ENCODE results near the gene LHFPL2. TPM values are rescaled to one million over a fixed set of nuclear protein-coding genes. Genes with fewer than 3 reads are reported as not detected.

LHFPL2 gene
- total and polyA plus RNA-seq, 9 of the 15 experiments (the other 6 are each of a cell fraction or from before 2014, with no cell fraction given) = 1.0 to 6.6 (median 4.6) TPM

GRCh38 chr5:78497573-78498533 is 150.7 kb downstream of the LHFPL2 start:
- Histone ChIP-seq H3K4me3 (no peak overlapping the region), H3K27me3 (ENCODE audit: control insufficient read depth in 2 of 2, insufficient read depth in 2 of 2, low read length in 2 of 2) (no peaks in the 10 kb centered on the region), H3K4me1 (replicated peaks in 1 of 2; ENCODE audit: control insufficient read depth in 2 of 2, insufficient read depth in 2 of 2, low read length in 2 of 2) (peaks cover 3 to 9% of the 10 kb centered on the region in 2 experiments; a peak in 3 of 5 replicates), H3K79me2 (ENCODE audit: control insufficient read depth, insufficient read depth, low read length) (0 out of 3 replicates have a peak, but pooled peaks cover 2% of the 10 kb centered on the region), H3K4me2 (ENCODE audit: insufficient read depth, low read length) (no peak overlapping the region), H2AFZ (ENCODE audit: low read depth, low read length) (no peak overlapping the region), H3K36me3 (ENCODE audit: control insufficient read depth, insufficient read depth, low read length) (no peaks in the 10 kb centered on the region), H3K27ac (ENCODE audit: extremely low read depth, low read depth, low read length) (no peak overlapping the region), H3K9me3 (replicated peaks; ENCODE audit: control insufficient read depth, insufficient read depth, low read depth, low read length) (no peaks in the 10 kb centered on the region), H3K9me1 (ENCODE audit: control insufficient read depth, insufficient read depth, low read length) (no peaks in the 10 kb centered on the region), H4K20me1 (replicated peaks; ENCODE audit: control insufficient read depth, insufficient read depth, low read length) (no peaks in the 10 kb centered on the region), H3K9ac (ENCODE audit: insufficient read depth in 1 of 2, low read depth in 2 of 2, low read length in 2 of 2) (no peak overlapping the region)
- WGBS (ENCODE audit: insufficient coverage, low coverage, missing lambda C conversion rate) = 82% methylated on average over 13 of the region's 13 CpGs
- FAIRE-seq (no peak), DNase-seq (ENCODE audit: extremely low read depth in 1 of 4, low spot score in 3 of 4) (no peak), ATAC-seq (no peak)
- ChIA-PET CTCF (ENCODE audit: low intra/inter-chr PET ratio) (no interaction called here), POLR2A (interaction anchor here (1.0 kb wide), 1 partner anchor 469 kb away, joined by 3 read pairs; no protein-coding TSS in a partner anchor)
- in situ Hi-C loops (cut with MboI) = no loop called here
- intact Hi-C loops (cut with micrococcal nuclease) = no loop called here
- BruUV-seq (replicated peaks) = no TSS peak
- TF ChIP-seq FOXK1 (CRISPR knock-in tag; IDR thresholded peaks at IDR 0.05; ENCODE audit: borderline replicate concordance) (no peak), BACH1 (tag; IDR thresholded peaks at IDR 0.05) (no peak), JUNB (CRISPR knock-in tag; conservative IDR thresholded peaks at IDR 0.05) (no peak), AFF4 (CRISPR knock-in tag; IDR thresholded peaks at IDR 0.05) (no peak), ZBTB17 (CRISPR knock-in tag; IDR thresholded peaks at IDR 0.05) (no peak), LEF1 (IDR thresholded peaks at IDR 0.05) (no peak), DLX4 (CRISPR knock-in tag; IDR thresholded peaks at IDR 0.05) (no peak)
- TF ChIP-seq, protein P1, sequence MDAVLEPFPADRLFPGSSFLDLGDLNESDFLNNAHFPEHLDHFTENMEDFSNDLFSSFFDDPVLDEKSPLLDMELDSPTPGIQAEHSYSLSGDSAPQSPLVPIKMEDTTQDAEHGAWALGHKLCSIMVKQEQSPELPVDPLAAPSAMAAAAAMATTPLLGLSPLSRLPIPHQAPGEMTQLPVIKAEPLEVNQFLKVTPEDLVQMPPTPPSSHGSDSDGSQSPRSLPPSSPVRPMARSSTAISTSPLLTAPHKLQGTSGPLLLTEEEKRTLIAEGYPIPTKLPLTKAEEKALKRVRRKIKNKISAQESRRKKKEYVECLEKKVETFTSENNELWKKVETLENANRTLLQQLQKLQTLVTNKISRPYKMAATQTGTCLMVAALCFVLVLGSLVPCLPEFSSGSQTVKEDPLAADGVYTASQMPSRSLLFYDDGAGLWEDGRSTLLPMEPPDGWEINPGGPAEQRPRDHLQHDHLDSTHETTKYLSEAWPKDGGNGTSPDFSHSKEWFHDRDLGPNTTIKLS (IDR thresholded peaks at IDR 0.05; ENCODE audit: borderline replicate concordance, low read depth) = no peak
- TF ChIP-seq, protein P2, sequence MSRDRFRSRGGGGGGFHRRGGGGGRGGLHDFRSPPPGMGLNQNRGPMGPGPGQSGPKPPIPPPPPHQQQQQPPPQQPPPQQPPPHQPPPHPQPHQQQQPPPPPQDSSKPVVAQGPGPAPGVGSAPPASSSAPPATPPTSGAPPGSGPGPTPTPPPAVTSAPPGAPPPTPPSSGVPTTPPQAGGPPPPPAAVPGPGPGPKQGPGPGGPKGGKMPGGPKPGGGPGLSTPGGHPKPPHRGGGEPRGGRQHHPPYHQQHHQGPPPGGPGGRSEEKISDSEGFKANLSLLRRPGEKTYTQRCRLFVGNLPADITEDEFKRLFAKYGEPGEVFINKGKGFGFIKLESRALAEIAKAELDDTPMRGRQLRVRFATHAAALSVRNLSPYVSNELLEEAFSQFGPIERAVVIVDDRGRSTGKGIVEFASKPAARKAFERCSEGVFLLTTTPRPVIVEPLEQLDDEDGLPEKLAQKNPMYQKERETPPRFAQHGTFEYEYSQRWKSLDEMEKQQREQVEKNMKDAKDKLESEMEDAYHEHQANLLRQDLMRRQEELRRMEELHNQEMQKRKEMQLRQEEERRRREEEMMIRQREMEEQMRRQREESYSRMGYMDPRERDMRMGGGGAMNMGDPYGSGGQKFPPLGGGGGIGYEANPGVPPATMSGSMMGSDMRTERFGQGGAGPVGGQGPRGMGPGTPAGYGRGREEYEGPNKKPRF (IDR thresholded peaks at IDR 0.05; ENCODE audit: low read depth, low read length) = no peak
- TF ChIP-seq, protein P3, sequence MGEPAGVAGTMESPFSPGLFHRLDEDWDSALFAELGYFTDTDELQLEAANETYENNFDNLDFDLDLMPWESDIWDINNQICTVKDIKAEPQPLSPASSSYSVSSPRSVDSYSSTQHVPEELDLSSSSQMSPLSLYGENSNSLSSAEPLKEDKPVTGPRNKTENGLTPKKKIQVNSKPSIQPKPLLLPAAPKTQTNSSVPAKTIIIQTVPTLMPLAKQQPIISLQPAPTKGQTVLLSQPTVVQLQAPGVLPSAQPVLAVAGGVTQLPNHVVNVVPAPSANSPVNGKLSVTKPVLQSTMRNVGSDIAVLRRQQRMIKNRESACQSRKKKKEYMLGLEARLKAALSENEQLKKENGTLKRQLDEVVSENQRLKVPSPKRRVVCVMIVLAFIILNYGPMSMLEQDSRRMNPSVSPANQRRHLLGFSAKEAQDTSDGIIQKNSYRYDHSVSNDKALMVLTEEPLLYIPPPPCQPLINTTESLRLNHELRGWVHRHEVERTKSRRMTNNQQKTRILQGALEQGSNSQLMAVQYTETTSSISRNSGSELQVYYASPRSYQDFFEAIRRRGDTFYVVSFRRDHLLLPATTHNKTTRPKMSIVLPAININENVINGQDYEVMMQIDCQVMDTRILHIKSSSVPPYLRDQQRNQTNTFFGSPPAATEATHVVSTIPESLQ (CRISPR knock-in tag; IDR thresholded peaks at IDR 0.05) = no peak

Data from K562 (cell line).